ENCODE measurements around the gene ITPK1. TPM values are rescaled to one million over a fixed set of nuclear protein-coding genes. Genes with fewer than 3 reads are reported as not detected.

The ITPK1 gene
- total RNA-seq, 2 donors from 2014 or later: 77.1 to 118 TPM

DNA sequence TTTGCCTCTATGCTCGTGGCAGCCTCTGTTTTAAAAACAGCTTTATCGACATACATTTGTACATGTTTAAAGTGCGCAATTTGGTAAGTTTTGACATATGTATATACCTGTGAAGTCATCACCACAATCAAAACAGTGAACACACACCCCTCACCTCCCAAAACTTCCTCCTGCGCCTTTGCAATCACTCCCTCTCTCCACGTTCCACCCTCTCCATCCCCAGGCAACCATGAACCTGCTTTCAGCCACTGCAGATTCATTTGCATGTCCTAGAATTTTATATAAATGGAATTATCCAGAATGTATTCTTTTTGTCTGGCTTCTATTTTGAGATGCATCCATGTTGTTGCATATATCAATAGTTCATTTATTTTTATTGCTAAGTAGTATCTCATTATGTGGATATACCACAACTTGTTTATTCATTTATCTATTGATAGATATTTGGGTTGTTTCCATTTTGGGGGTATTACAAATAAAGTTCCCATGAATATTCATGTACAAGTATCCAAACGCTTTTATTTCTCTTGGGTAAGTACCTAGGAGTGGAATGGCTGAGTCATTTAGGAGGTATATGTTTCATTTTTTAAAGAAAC, 208.3 kb downstream of the ITPK1 start:
- no peak overlapping the region for H3K27ac ChIP-seq
- H3K27me3 ChIP-seq (replicated peaks; ENCODE audit: insufficient read depth): peaks cover 3% of the 10 kb centered on the region
- WGBS: 70% methylated on average over 6 of the region's 6 CpGs
- no peaks in the 10 kb centered on the region for H3K36me3 ChIP-seq
- H3K4me1 ChIP-seq (replicated peaks): no peaks in the 10 kb centered on the region
- intact Hi-C loops (cut with DNase I): no loop called here
- H3K4me3 ChIP-seq: no peak overlapping the region
- no peaks in the 10 kb centered on the region for H3K9me3 ChIP-seq
- DNase-seq (ENCODE audit: low spot score): no peak
- TF ChIP-seq POLR2AphosphoS5 (IDR thresholded peaks at IDR 0.05) (no peak), POLR2A (IDR thresholded peaks at IDR 0.05) (no peak)
- TF ChIP-seq, protein P1, sequence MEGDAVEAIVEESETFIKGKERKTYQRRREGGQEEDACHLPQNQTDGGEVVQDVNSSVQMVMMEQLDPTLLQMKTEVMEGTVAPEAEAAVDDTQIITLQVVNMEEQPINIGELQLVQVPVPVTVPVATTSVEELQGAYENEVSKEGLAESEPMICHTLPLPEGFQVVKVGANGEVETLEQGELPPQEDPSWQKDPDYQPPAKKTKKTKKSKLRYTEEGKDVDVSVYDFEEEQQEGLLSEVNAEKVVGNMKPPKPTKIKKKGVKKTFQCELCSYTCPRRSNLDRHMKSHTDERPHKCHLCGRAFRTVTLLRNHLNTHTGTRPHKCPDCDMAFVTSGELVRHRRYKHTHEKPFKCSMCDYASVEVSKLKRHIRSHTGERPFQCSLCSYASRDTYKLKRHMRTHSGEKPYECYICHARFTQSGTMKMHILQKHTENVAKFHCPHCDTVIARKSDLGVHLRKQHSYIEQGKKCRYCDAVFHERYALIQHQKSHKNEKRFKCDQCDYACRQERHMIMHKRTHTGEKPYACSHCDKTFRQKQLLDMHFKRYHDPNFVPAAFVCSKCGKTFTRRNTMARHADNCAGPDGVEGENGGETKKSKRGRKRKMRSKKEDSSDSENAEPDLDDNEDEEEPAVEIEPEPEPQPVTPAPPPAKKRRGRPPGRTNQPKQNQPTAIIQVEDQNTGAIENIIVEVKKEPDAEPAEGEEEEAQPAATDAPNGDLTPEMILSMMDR (IDR thresholded peaks at IDR 0.05): no peak

DNA sequence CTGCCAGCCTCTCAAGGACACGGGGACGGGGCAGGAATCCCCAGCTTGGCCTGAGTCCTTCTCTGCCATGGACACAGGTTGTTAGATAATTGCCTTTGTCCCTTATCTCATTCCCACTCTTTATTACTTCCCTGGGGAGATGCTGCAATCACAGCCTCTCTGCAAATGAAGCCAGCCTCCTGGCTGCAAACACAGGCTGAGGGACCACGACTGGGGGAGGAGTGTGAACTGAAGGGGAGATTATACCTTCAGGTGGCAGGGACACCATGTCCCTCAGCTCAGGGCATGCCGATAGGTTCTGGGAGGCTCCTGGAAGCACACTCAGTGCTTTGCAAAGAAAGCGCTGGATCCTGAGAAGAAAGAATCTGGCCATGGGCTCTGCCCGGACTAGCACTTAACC, 208.9 kb downstream of the ITPK1 start:
- Histone ChIP-seq H3K4me3 (no peak overlapping the region), H3K9me3 (no peaks in the 10 kb centered on the region), H3K36me3 (no peaks in the 10 kb centered on the region), H3K4me1 (replicated peaks) (no peaks in the 10 kb centered on the region), H3K27ac (no peak overlapping the region), H3K27me3 (replicated peaks; ENCODE audit: insufficient read depth) (peaks cover 3% of the 10 kb centered on the region)
- no peak for DNase-seq (ENCODE audit: low spot score)
- intact Hi-C loops (cut with DNase I): no loop called here
- TF ChIP-seq POLR2A (IDR thresholded peaks at IDR 0.05): no peak
- no peak for TF ChIP-seq POLR2AphosphoS5 (IDR thresholded peaks at IDR 0.05)
- TF ChIP-seq, protein P1 (IDR thresholded peaks at IDR 0.05): no peak
- WGBS: 21% methylated on average over 6 of the region's 6 CpGs

DNA sequence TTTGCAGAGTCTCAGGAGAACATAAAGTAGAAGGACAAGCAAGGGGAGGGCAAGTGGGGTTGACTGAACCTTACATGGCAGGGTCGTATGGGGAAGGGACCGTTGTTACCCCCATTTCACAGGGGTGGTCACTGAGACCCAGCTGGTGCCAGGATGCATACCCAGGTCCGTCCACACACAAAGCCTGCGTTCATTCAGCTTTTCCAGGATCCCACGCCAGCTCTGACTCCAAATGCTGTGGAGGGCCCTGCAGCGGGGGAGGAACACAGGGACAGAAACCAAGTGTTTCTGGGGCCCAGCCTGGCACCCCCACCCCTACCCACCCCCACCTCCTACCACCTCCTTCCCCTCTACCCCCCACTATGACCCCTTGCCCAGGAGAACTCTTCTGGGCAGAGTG, 209.3 kb downstream of the ITPK1 start:
- H3K9me3 ChIP-seq: no peaks in the 10 kb centered on the region
- peaks cover 3% of the 10 kb centered on the region for H3K27me3 ChIP-seq (replicated peaks; ENCODE audit: insufficient read depth)
- DNase-seq (ENCODE audit: low spot score): no peak
- intact Hi-C loops (cut with DNase I): no loop called here
- TF ChIP-seq, protein P1 (IDR thresholded peaks at IDR 0.05): no peak
- TF ChIP-seq POLR2A (IDR thresholded peaks at IDR 0.05) (no peak), POLR2AphosphoS5 (IDR thresholded peaks at IDR 0.05) (no peak)
- H3K36me3 ChIP-seq: no peaks in the 10 kb centered on the region
- H3K4me3 ChIP-seq: no peak overlapping the region
- 66% methylated on average over 6 of the region's 6 CpGs for WGBS
- no peaks in the 10 kb centered on the region for H3K4me1 ChIP-seq (replicated peaks)
- H3K27ac ChIP-seq: no peak overlapping the region

DNA sequence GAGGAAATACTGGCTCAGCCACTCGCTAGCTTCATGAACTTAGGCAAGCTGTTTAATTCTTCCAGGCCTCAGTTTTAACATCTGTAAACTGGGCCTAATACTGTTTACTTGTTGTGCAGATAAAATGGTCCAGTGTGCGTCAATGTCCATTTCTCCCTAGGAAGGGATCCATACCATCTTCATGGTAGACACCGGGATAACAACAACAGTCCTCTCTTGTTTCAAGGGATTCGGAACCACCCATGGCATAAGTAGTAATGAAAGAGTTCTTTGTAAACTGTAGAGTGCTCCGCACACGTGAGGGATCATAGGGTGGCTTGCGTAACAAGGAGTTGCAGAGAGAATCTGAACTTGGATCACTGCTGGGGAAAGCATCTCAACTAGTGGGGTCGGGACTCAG, 210.1 kb downstream of the ITPK1 start:
- H3K36me3 ChIP-seq: no peaks in the 10 kb centered on the region
- DNase-seq (ENCODE audit: low spot score): no peak
- H3K4me1 ChIP-seq (replicated peaks): no peaks in the 10 kb centered on the region
- H3K27me3 ChIP-seq (replicated peaks; ENCODE audit: insufficient read depth): peaks cover 3% of the 10 kb centered on the region
- H3K9me3 ChIP-seq: no peaks in the 10 kb centered on the region
- intact Hi-C loops (cut with DNase I): no loop called here
- no peak overlapping the region for H3K4me3 ChIP-seq
- H3K27ac ChIP-seq: no peak overlapping the region
- WGBS: 79% methylated on average over 8 of the region's 8 CpGs
- no peak for TF ChIP-seq POLR2AphosphoS5 (IDR thresholded peaks at IDR 0.05)
- TF ChIP-seq, protein P1 (IDR thresholded peaks at IDR 0.05): no peak
- no peak for TF ChIP-seq POLR2A (IDR thresholded peaks at IDR 0.05)

DNA sequence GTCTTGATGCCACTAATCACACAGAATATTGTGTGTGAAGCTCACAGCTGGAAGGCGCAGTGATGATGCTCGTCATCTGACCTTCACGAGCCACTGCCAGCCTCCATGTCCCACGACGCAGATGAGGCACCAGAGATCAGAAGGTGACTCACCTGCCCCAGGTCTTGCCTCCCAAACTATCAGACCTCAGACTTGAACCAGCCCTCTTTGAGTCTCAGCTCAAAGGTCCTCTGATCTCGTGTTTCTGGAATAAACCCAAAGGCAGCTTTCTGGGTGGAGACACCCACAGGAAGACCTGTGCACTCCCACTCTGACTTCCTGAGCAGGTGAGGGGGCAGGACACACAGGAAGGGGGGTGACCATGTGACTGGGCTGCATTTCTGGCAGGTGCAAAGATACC, 212.4 kb downstream of the ITPK1 start:
- WGBS: 62% methylated on average over 6 of the region's 6 CpGs
- H3K9me3 ChIP-seq: no peaks in the 10 kb centered on the region
- H3K36me3 ChIP-seq: no peaks in the 10 kb centered on the region
- peaks cover 3% of the 10 kb centered on the region for H3K27me3 ChIP-seq (replicated peaks; ENCODE audit: insufficient read depth)
- intact Hi-C loops (cut with DNase I): no loop called here
- no peaks in the 10 kb centered on the region for H3K4me1 ChIP-seq (replicated peaks)
- DNase-seq (ENCODE audit: low spot score): no peak
- TF ChIP-seq POLR2AphosphoS5 (IDR thresholded peaks at IDR 0.05) (no peak), POLR2A (IDR thresholded peaks at IDR 0.05) (no peak)
- TF ChIP-seq, protein P1 (IDR thresholded peaks at IDR 0.05): no peak
- no peak overlapping the region for H3K27ac ChIP-seq
- H3K4me3 ChIP-seq: no peak overlapping the region

Measured in prostate gland (tissue), 2 donors.